ENCODE results near the gene EXOSC5.
"Not testable (repeated sequence)": the region's sequence is repeated elsewhere in the genome, so short reads cannot be mapped to it uniquely, and the experiment has no call there.

EXOSC5 gene

DNA sequence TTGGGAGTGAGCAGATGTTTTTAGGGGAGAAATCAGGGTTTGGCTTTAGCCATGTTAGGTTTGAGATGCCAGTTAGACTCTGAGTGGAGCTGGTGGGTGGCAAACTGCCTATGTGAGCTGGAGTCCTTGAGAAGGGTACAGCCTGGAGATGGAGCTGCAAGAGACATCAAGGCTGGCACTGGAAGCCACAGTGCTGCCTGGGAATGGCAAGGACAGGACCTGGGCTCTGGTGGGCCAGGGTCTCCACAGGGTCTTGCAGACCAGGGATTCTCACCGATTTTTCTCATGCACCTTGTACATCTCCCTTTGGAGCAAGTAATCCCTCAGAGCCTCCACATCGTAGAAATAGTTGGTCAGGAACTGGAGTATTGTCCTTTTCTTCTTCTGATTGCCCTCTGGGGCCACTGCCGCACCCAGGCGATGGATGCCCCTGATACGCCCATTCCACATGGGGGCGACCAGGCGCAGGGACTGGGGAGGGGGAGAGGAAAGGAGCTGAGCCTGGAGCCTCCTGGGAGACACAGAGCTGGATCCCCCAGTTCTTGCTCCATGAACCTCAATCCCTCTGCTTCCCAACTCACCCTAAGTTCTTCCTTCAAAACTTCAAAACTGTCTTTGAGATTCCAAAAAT is 40.9 kb upstream of the EXOSC5 start:
- no peak for DNase-seq (ENCODE audit: extremely low read depth, low read depth)
- TF ChIP-seq, protein P1, sequence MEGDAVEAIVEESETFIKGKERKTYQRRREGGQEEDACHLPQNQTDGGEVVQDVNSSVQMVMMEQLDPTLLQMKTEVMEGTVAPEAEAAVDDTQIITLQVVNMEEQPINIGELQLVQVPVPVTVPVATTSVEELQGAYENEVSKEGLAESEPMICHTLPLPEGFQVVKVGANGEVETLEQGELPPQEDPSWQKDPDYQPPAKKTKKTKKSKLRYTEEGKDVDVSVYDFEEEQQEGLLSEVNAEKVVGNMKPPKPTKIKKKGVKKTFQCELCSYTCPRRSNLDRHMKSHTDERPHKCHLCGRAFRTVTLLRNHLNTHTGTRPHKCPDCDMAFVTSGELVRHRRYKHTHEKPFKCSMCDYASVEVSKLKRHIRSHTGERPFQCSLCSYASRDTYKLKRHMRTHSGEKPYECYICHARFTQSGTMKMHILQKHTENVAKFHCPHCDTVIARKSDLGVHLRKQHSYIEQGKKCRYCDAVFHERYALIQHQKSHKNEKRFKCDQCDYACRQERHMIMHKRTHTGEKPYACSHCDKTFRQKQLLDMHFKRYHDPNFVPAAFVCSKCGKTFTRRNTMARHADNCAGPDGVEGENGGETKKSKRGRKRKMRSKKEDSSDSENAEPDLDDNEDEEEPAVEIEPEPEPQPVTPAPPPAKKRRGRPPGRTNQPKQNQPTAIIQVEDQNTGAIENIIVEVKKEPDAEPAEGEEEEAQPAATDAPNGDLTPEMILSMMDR (IDR thresholded peaks at IDR 0.05; ENCODE audit: low read depth, low read length): no peak

DNA sequence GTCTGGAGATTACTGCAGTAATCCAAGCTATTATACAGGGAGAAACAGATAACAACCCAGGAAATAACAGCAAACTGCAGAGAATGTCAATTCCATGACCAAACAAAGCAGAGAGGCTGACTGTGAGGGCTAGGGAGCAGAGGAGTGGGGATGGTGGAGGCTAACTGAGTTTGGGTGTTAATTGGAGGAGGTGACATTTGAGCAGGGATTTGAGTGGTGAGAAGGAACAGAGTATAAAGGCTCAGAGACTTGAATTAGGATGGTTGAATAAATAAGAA is 39.5 kb upstream of the EXOSC5 start:
- TF ChIP-seq, protein P1 (IDR thresholded peaks at IDR 0.05; ENCODE audit: low read depth, low read length): no peak
- no peak for DNase-seq (ENCODE audit: extremely low read depth, low read depth)

DNA sequence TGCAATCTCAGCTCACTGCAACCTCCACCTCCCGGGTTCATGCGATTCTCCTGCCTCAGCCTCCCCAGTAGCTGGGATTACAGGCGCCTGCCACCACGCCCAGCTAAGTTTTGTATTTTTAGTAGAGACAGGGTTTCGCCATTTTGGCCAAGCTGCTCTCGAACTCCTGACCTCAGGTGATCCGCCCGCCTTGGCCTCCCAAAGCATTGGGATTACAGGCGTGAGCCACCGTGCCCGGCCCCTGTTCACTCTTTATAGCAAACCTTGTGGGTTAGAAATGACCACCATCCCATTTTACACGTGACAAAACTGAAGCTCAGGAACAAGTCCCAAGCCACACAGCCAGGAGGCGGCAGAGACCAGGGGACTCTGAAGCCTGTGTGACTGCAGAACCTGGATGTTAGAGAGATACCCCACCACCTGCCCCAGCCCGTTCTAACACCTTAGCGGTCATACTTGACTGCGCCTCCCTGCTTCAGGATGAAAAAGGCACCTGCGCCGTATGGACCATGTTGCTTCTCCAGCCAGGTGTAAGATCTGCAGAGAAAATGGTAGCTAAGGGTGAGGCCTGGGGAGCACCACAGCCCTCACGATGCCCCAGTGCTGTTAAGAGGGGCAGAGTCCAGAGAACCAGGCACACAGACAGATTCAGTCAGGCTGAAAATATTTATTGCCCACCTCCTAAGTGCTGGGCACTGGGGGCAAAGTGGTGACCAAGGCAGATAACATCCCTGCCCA is 38.9 kb upstream of the EXOSC5 start:
- TF ChIP-seq, protein P1 (IDR thresholded peaks at IDR 0.05; ENCODE audit: low read depth, low read length): no peak
- no peak for DNase-seq (ENCODE audit: extremely low read depth, low read depth)

DNA sequence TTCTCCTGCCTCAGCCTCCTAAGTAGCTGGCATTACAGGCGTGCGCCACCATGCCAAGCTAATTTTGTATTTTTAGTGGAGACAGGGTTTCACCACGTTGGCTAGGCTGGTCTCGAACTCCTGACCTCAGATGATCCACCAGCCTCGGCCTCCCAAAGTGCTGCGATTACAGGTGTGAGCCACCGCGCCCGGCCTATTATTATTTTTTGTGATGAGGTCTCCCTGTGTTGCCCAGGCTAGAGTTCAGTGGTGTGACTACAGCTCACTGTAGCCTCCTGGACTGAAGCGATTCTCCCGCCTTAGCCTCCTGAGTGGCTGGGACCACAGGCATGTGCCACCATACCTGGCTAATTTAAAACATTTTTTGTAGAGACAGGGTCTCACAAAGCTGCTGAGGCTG is 38.2 kb upstream of the EXOSC5 start:
- not testable (repeated sequence) for DNase-seq (ENCODE audit: extremely low read depth, low read depth)

DNA sequence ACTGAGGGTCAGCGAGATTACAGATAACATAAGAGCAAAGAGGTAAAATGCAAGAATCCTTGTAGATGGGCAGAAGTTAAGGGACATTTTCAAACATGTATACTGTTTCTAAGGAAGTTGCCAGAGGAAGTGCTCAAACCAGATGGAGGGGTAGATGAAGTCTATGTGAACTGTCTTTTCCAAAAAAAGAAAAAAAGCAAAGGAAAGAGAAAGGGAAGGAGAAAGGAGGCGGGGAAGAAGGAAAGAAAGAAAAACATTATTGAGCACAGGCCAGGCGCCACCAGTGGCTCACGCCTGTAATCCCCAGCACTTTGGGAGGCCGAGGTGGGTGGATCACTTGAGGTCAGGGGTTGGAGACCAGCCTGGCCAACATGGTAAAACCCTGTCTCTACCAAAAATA is 37.3 kb upstream of the EXOSC5 start:
- DNase-seq (ENCODE audit: extremely low read depth, low read depth): no peak
- TF ChIP-seq, protein P1 (IDR thresholded peaks at IDR 0.05; ENCODE audit: low read depth, low read length): no peak

DNA sequence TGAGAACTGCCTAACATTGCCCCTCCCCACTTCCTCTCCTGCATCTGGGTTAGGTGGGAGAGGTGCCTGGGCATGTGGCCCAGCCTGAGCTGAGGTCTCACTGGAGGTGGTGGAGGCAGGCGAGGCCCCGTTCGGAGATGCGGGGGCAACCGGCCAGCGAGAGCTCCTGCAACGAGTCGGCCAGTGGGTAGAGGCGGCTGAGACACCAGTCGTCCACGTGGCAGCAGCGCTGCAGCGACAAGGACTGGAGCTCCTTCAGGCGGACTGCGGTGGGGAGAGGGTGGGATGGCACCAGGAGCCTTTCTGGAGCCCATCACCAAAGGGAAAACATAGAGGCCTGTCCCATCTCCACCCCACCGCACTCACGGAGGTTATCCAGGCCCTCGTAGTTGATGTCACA is 36.0 kb upstream of the EXOSC5 start:
- no peak for DNase-seq (ENCODE audit: extremely low read depth, low read depth)
- TF ChIP-seq, protein P1 (IDR thresholded peaks at IDR 0.05; ENCODE audit: low read depth, low read length): no peak

DNA sequence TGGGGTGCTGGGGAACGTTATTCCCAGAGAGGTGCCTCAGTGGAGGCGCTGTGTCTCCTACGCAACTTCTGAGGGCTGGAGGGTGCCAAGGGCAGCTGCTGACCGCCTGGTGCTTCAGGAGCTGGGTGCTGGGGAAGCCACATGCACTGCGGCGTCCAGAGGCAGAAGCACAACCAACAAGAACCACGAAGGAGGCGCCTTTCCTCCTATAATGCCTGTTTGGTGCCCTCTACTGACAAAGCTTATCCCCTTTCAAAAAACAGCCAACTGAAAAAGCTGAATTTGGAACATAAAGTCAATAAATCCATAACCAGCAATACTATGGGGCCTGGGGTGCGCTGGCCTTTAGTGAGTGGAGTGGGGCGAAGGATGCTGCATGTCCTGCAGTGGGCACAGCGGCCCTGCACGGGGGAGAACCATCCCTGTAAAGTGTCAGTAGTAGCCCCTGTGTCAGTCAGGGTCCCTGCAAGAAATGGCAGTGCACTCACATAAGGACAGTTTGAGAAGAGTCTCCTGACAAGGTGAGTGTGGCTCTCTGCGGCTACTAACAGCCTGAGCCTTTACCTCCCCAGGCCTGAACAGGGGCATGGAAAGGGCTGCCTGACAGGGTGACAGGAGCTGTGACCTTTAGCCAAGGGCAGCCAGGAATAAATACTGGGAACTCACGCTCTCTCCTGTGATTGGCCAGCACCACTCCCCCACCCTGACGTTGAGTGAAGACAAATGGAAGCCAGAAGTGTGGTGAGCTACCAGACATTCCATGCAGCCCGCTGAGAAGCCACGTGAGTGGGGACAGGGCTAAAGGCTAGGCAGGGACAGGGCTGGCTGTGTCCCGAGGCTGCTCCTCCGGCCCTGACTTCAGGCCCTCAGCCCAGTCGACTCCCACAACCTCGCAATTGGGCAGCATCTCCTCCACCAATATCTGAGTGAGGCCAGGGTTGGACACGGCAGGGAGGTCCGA is 34.5 kb upstream of the EXOSC5 start:
- TF ChIP-seq, protein P1 (IDR thresholded peaks at IDR 0.05; ENCODE audit: low read depth, low read length): peak; percentile 24
- no peak for DNase-seq (ENCODE audit: extremely low read depth, low read depth)

Data from AG09319 (cell line).